Measurements from ENCODE around the gene CASP8AP2.
A peak's percentile ranks its signal among the peaks of the same experiment; 100 is the strongest.
"Not testable (repeated sequence)": the region's sequence is repeated elsewhere in the genome, so short reads cannot be mapped to it uniquely, and the experiment has no call there.

Gene CASP8AP2

DNA sequence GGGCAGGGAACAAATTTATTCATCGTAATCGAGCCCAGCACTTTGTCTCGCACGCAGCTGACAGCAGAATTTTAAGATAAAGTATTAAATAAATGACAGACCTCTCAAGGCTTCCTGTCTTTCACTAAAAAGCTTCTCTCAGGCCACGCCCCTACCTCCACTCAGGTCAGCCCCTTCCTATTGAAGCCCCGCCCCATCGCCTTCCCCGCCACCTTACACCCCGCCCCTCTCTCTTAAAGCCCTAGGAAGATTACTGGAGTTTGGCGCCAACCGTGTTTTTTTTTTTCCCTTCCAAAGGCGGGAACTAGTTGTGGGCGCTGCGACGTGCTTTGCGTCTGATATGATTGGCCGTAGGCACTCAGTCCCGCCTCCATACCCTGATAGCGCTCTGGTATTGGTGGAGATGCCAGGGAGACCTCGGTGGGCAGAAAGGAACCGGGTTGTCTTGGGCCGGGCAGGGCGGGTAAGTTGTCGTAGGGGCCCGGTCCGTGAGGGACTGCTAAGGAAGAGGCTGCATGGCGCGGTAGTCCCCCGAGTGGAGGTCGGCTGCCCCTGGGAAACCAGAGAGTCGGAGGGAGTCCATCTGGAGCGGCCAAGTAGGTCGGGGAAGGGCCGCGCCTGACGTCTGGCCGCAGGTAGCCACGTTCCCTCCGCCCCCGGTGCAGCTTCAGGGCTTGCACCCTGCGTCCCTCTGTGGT, at the start of gene CASP8AP2:
Gene CASP8AP2 (plus strand): TSS at position 409 of the 698 bp plus-strand sequence.
- DNase-seq (ENCODE audit: low read depth): peak; percentile 96

GRCh38 chr6:89781070-89782034, 48.3 kb upstream of the CASP8AP2 start:
- DNase-seq (ENCODE audit: low read depth): no peak

DNA sequence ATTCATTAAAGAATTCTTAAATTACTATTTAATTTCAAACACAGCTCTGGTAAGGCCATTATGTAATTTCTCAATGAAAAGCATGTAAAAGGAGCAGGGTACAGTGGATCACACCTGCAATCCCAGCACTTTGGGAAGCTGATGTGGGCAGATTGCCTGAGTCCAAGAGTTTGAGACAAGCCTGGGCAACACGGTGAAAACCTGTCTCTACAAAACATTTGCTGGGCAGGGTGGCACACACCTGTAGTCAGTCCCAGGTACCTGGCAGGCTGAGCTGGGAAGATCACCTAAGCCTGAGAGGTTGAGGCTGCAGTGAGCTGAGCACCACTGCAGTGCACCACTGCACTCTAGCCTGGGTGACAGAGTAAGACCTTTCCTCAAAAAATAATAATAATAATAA, 47.5 kb upstream of the CASP8AP2 start:
- no peak for DNase-seq (ENCODE audit: low read depth)

DNA sequence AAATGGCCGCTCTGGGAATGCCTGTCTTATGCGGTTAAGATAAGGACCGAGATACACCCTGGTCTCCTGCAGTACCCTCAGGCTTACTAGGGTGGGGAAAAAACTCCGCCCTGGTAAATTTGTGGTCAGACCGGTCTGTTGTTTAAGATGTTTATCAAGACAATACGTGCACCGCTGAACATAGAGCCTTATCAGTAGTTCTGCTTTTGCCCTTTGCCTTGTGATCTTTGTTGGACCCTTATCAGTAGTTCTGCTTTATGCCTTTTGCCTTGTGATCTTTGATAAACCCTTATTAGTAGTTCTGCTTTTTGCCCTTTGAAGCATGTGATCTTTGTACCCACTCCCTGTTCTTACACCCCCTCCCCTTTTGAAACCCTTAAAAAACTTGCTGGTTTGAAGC, 46.4 kb upstream of the CASP8AP2 start:
- not testable (repeated sequence) for DNase-seq (ENCODE audit: low read depth)

GRCh38 chr6:89784838-89785237, 44.8 kb upstream of the CASP8AP2 start:
- no peak for DNase-seq (ENCODE audit: low read depth)

DNA sequence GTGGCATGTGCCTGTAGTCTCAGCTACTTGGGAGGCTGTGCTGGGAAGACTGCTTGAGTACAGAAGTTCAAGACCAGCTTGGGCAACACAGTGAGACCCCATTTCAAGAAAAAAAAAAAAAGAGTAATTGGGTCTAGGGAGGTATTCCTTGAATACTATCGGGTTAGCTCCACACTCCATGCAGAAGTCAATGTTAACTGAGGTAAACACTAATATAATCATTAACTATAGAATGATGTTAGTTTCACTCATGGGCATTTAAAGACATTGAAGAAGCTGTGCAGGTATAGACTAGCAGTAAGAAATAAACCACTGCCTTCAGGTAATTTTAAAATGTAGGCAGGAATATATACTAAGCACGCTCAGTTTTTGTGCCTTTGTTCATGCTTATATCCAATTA, 42.7 kb upstream of the CASP8AP2 start:
- DNase-seq (ENCODE audit: low read depth): no peak

- no peak for DNase-seq (ENCODE audit: low read depth)
Measured at GRCh38 chr6:89787660-89788328, 41.9 kb upstream of the CASP8AP2 start.

DNA sequence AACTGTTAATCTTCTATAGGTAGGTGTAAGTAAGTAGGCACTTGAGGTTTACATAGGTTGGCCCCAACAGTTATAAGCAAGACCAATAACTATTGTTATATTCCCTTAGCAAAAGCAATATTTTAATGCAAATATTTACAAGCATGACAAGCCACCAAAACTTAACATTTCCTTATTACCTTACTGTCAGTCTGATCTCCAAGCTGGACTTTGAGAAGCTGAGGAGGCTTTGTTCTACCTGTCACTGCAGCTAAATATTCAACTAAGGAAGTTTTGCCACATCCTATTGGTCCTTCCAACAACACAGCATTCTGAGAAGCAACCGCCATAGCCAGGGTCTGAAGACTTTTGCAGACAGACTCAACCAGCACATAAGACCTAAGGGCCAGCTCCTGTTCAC, 39.7 kb upstream of the CASP8AP2 start:
- DNase-seq (ENCODE audit: low read depth): no peak

DNA sequence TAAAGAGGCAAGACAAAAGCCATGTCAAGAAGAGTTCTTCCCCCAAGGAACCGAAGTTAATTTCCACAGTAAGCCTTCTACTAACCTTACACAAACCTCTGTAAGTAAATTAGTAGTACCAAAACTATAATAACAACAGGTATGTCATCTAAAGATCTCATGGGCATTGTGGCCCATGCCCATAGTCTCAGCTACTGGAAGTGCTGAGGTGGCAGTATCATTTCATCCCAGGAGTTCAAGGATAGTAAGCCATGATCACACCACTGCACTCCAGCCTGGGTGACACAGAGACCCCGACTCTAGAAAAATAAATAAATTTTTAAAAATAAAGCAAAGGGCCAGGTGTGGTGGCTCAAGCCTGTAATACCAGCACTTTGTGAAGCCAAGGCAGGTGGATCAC, 39.3 kb upstream of the CASP8AP2 start:
- no peak for DNase-seq (ENCODE audit: low read depth)

DNA sequence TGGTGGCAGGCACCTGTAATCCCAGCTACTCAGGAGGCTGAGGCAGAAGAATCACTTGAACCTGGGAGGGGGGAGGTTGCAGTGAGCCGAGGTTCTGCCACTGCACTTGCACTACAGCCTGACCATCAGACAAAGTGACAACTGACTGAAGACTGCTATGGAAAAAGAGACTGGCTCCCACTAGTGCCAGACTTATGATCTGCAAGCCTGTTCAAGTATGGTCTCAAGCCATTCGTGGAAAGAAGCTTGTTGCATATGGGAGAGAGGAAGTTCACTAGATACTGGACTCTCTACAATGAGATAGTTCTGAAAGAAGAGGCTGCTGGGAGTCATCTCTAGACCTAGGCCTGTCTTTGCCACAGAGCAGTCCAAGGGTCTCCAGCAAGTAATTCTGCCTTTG, 36.8 kb upstream of the CASP8AP2 start:
- DNase-seq (ENCODE audit: low read depth): peak; percentile 6

- DNase-seq (ENCODE audit: low read depth): no peak
Measured at GRCh38 chr6:89793586-89793985, 36.1 kb upstream of the CASP8AP2 start.

- no peak for DNase-seq (ENCODE audit: low read depth)
Measured at GRCh38 chr6:89794324-89794723, 35.4 kb upstream of the CASP8AP2 start.

- peak; percentile 89 for DNase-seq (ENCODE audit: low read depth)
Measured at GRCh38 chr6:89797317-89797716, 32.4 kb upstream of the CASP8AP2 start.

GRCh38 chr6:89799096-89799495, 30.6 kb upstream of the CASP8AP2 start:
- DNase-seq (ENCODE audit: low read depth): no peak

DNA sequence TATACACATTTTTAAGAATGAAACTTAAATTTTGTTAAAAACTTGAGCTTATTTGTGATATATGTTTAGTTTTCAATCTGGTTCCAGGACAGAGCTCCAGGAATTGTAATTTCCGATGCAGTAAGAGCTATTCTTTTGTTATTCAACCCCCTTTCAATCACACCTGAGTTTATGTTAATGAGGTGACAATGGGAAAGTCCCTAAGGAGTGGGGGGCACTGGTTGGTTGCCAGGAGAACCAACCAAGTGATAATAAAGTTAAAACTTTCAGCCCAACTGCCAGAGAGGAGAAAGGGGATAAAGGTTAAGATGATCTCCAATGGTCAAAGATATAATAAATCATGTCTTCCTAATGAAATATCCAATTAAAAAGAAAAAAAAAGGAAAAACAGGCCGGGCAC, 29.9 kb upstream of the CASP8AP2 start:
- DNase-seq (ENCODE audit: low read depth): no peak

DNA sequence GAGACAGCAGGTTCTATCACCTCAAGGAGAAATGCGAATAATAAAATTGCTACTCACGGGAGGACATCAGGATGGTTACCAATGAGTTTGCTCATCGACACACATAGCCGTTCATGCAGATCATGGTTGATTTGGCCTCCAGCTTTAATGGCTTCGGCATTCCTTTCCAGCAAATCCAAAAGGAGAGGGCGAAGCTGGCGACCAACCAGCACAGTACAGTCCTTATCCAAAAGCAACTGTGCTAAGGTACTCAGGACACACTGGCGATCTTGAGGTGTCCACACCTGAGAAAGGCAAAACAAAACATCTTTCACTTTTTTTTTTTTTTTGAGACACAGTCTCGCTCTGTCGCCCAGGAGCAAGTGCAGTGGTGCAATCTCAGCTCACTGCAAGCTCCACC, 26.4 kb upstream of the CASP8AP2 start:
- DNase-seq (ENCODE audit: low read depth): no peak

- no peak for DNase-seq (ENCODE audit: low read depth)
Measured at GRCh38 chr6:89805814-89806371, 23.8 kb upstream of the CASP8AP2 start.

DNA sequence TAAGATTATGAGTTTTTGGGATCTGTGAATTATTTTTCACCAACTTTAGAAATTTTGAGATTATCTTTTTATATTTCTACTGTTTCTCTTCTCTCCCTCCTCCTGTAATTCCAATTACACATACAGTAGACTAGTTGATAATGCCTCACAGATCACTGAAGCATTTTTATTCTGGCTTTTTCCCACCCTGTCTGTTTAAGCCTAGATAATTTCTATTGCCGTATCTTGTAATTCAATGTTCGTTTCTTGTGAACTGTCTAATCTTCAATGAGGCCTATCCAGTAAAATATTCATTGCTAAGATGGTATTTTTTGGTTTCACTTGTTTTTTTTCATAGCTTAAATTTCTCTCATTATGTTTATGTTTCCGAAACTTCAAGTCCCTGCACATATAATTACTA, 22.1 kb upstream of the CASP8AP2 start:
- no peak for DNase-seq (ENCODE audit: low read depth)

DNA sequence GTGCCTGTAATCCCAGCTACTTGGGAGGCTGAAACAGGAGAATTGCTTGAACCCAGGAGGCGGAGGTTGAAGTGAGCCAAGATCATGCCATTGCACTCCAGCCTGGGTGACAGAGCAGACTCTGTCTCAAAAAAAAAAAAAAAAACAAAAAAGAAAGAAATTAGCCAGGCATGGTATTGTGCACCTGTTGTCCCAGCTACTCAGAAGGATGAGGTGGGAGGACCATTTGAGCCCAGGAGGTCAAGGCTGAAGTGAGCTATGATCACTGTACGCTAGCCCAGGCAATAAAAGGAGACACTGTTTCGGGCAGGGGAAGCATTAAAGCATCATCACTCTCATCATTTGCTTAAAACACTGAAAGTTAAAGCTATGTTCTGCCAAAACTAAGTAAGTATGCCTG, 16.3 kb upstream of the CASP8AP2 start:
- DNase-seq (ENCODE audit: low read depth): not testable (repeated sequence)

DNA sequence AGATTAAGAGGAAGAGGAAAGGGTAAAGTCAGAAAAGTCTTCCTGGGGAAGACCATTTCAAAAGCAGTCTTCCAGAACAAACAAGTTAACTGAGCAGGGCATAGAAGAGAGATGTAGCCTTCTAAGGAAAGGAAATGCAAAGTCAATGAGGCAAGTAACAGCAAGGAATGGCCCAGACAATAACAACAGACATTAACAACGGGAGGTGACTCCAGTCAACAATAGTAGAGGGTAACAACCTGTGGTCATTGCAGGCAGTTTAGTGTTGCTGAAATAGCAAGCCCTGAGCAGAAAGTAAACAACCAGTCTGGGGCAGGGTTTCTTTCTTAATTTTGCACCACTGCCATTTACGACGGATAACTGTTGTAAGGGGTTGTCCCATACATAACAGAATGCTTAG, 12.2 kb upstream of the CASP8AP2 start:
- no peak for DNase-seq (ENCODE audit: low read depth)

- no peak for DNase-seq (ENCODE audit: low read depth)
Measured at GRCh38 chr6:89818977-89819335, 10.7 kb upstream of the CASP8AP2 start.

DNA sequence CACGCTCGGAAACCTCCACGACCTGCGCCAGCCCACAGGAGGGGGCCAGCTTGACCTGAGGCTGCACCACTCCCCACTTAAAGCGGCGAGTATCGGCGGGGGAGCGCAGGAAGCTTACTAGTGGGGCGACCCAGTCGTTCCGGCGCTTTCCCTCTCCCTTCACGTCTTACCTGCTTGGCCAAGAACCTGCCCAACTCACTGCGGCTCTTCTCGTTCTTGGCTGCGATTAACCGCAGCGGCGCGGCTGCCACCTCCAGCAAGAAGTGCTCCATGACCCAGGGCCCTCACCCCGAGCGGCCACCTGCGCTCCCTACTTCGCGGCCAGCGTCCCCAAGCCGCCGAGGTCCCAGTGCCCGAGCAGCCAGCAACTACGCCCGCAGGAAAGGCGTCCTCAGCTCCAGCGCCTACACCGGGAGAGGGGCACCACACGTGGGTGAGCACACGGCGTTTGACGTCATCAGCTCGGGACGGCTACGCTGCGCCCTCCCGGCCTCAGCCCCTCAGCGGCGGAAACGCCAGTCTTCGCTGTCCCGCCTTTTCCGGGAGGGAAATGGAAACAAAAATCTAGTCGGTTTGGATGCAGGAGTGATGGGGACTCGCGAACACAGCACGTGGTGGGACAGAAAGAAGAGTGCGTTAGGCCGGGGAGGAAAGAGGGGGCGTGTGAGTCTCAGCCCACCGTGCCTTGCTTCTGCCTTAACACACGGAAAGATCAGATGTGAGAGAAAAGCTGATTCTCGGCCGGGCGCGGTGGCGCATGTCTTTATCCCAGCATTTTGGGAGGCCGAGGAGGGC, 10.1 kb upstream of the CASP8AP2 start, which contains the start of gene MDN1:
Gene MDN1 (minus strand): TSS at position 459 of the 795 bp plus-strand sequence. CDS start 187 bp downstream, at position 272.
- DNase-seq (ENCODE audit: low read depth): peak; percentile 73

Measured in non-pigmented ciliary epithelial cell (primary cell).